GM12878 (cell line): ENCODE results near the gene PMEL. TPM values are rescaled to one million over a fixed set of nuclear protein-coding genes. Genes with fewer than 3 reads are reported as not detected.

ENCODE experiments used
- ATAC-seq: fragments of 200-7000 bp; cut with Tn5 transposase; 3 replicates; pipeline ENCODE4 v1.9.1; 2020; ENCODE audit warnings: mild to moderate bottlenecking, moderate library complexity
- BruUV-seq: library from RNA; stranded (reverse); fragments of 400-500 nt; replicated peaks from 2 replicates; lab custom pipeline; 2021; lab: Mats Ljungman, UMichigan
- CTCF ChIA-PET: fragments of 300-600 bp; sonication (Branson Sonifier 250); formaldehyde crosslinking; extraction: SDS; loops from one replicate; lab custom pipeline; 2021; ENCODE audit warnings: inconsistent platforms; lab: Yijun Ruan, JAX
- POLR2A ChIA-PET: fragments of 350-600 bp; formaldehyde crosslinking; extraction: SDS; loops from one replicate; lab custom pipeline; 2021; ENCODE audit warnings: inconsistent platforms; lab: Charles Lee
- RAD21 ChIA-PET: fragments of 300-600 bp; sonication (Branson Sonifier 250); formaldehyde crosslinking; loops from one replicate; lab custom pipeline; 2023; ENCODE audit warnings: antibody characterized with exemption; ENCODE audit not compliant: unreplicated experiment; lab: Charles Lee
- SMC1A ChIA-PET: fragments of 300-600 bp; sonication (Branson Sonifier 250); formaldehyde crosslinking; loops from one replicate; lab custom pipeline; 2023; ENCODE audit not compliant: unreplicated experiment, uncharacterized antibody; lab: Charles Lee
- DNase-seq: peaks from one replicate; pipeline ENCODE4 v3.0.0-alpha.2; 2011; ENCODE audit warnings: low read depth, low spot score
- FAIRE-seq: peaks from 3 replicates; lab custom pipeline; 2011; peaks lifted over from hg19 to GRCh38; lab: Jason Lieb, UNC
- H2AFZ ChIP-seq: 2 replicates; pipeline ENCODE4 v1.6.0; 2011; ENCODE audit warnings: low read depth, low read length, control low read depth; ENCODE audit not compliant: control insufficient read depth
- H3K27ac ChIP-seq: 2 replicates; pipeline ENCODE4 v1.5.1; 2011; ENCODE audit warnings: control low read depth; ENCODE audit not compliant: control insufficient read depth, insufficient read depth
- H3K27me3 ChIP-seq, 2 experiments: replicated peaks in 1 of 2; 2 replicates each; pipeline versions ENCODE4 v1.6.0 to v1.6.1; 2011; ENCODE audit warnings: low read length in 1 of 2; ENCODE audit not compliant: control insufficient read depth in 2 of 2, insufficient read depth in 2 of 2
- H3K36me3 ChIP-seq, 2 experiments: 2 replicates each; pipeline ENCODE4 v1.5.1; 2011; ENCODE audit warnings: low read length in 1 of 2; ENCODE audit not compliant: control insufficient read depth in 2 of 2, insufficient read depth in 2 of 2
- H3K4me1 ChIP-seq: 2 replicates; pipeline ENCODE4 v1.6.1; 2011; ENCODE audit warnings: mild to moderate bottlenecking, low read length, moderate library complexity, mixed read lengths; ENCODE audit not compliant: control insufficient read depth, insufficient read depth
- H3K4me2 ChIP-seq: 2 replicates; pipeline ENCODE4 v1.6.0; 2011; ENCODE audit warnings: control low read depth; ENCODE audit not compliant: control insufficient read depth, insufficient read depth
- H3K4me3 ChIP-seq: fragments of 200-600 bp; sonication (generic); 2 replicates; pipeline ENCODE4 v1.5.1; 2016
- H3K79me2 ChIP-seq: 2 replicates; pipeline ENCODE4 v1.6.0; 2011; ENCODE audit warnings: low read length; ENCODE audit not compliant: control insufficient read depth, insufficient read depth
- H3K9ac ChIP-seq: 2 replicates; pipeline ENCODE4 v1.8.0; 2011; ENCODE audit warnings: low read length, control low read depth, mixed read lengths; ENCODE audit not compliant: control insufficient read depth, insufficient read depth
- H3K9me3 ChIP-seq: replicated peaks from 3 replicates; pipeline ENCODE4 v1.5.1; 2011; ENCODE audit warnings: mild to moderate bottlenecking, low read length; ENCODE audit not compliant: control insufficient read depth, insufficient read depth
- H4K20me1 ChIP-seq: 2 replicates; pipeline ENCODE4 v1.6.0; 2011; ENCODE audit not compliant: control insufficient read depth, insufficient read depth
- ASH2L ChIP-seq: fragments of 300-600, 200-600 bp; sonication (generic); IDR thresholded peaks from 2 replicates; pipeline ENCODE4 v1.6.1; 2017; ENCODE audit warnings: low read depth, mild to moderate bottlenecking, borderline replicate concordance
- CEBPZ ChIP-seq: fragments of 150-350 bp; IDR thresholded peaks from 2 replicates; pipeline ENCODE4 v1.6.1; 2016; ENCODE audit warnings: low read depth, low read length
- CREB1 ChIP-seq: IDR thresholded peaks from 2 replicates; pipeline ENCODE4 v1.6.1; 2012; ENCODE audit warnings: low read depth, mild to moderate bottlenecking, inconsistent platforms
- E2F8 ChIP-seq: fragments of 450-650 bp; IDR thresholded peaks from 2 replicates; pipeline ENCODE4 v1.6.1; 2018; ENCODE audit warnings: mild to moderate bottlenecking, low read depth, moderate library complexity; ENCODE audit not compliant: partially characterized antibody
- ETV6 ChIP-seq, 2 experiments: fragments of 450-650 bp in 1 of 2; IDR thresholded peaks in 1 of 2; conservative IDR thresholded peaks in 1 of 2; 2 replicates each; pipeline ENCODE4 v1.6.1; 2014; ENCODE audit warnings: antibody characterized with exemption in 1 of 2, borderline replicate concordance in 1 of 2, low read depth in 1 of 2, mild to moderate bottlenecking in 1 of 2, moderate library complexity in 1 of 2
- MTA2 ChIP-seq: fragments of 450-650 bp; IDR thresholded peaks from 2 replicates; pipeline ENCODE4 v1.6.1; 2016; ENCODE audit warnings: low read depth, mild to moderate bottlenecking, moderate library complexity
- NR2F1 ChIP-seq: fragments of 450-650 bp; conservative IDR thresholded peaks from 2 replicates; pipeline ENCODE4 v1.6.1; 2017; ENCODE audit warnings: mild to moderate bottlenecking
- SP1 ChIP-seq: IDR thresholded peaks from one replicate; pipeline ENCODE4 v1.6.1; 2011; ENCODE audit warnings: low read depth, low read length
- SRF ChIP-seq, 2 experiments: IDR thresholded peaks; 2 replicates each; pipeline ENCODE4 v1.6.1; 2011; ENCODE audit warnings: low read depth in 2 of 2, low read length in 2 of 2, mild to moderate bottlenecking in 1 of 2, moderate library complexity in 1 of 2
- SUPT20H ChIP-seq: IDR thresholded peaks from 2 replicates; pipeline ENCODE4 v1.6.1; 2011; ENCODE audit warnings: low read depth, mild to moderate bottlenecking, low read length, moderate library complexity, borderline replicate concordance; ENCODE audit not compliant: control insufficient read depth
- TARDBP ChIP-seq: IDR thresholded peaks from 2 replicates; pipeline ENCODE4 v1.6.1; 2016; ENCODE audit warnings: borderline replicate concordance
- TCF3 ChIP-seq: IDR thresholded peaks from 2 replicates; pipeline ENCODE4 v1.6.1; 2012; ENCODE audit warnings: low read depth, mild to moderate bottlenecking, low read length, borderline replicate concordance; ENCODE audit not compliant: insufficient read depth
- YY1 ChIP-seq: IDR thresholded peaks from 2 replicates; pipeline ENCODE4 v1.6.1; 2011; ENCODE audit warnings: low read depth, mild to moderate bottlenecking, low read length
- ZBTB11 ChIP-seq: fragments of 450-650 bp; formaldehyde crosslinking; IDR thresholded peaks from 2 replicates; pipeline ENCODE4 v1.5.0; 2022; ENCODE audit warnings: mild to moderate bottlenecking, missing genetic modification characterization
- ZNF24 ChIP-seq: fragments of 450-650 bp; IDR thresholded peaks from 2 replicates; pipeline ENCODE4 v1.6.1; 2017; ENCODE audit warnings: antibody characterized with exemption, mild to moderate bottlenecking
- WGBS: methylation state at CpG from one replicate; pipeline ENCODE4 v1.1.6; 2016; ENCODE audit warnings: low lambda C conversion rate; ENCODE audit not compliant: insufficient replicate concordance, insufficient coverage; ENCODE audit errors: missing lambda C conversion rate; 5-methylcytosine and 5-hydroxymethylcytosine counted together
- in situ Hi-C: fragments of 300-500 bp; cut with MboI; formaldehyde crosslinking; loops from 9 replicates; pipeline ENCODE4 v1.14.3; 2018; ENCODE audit warnings: mixed read lengths
- intact Hi-C: fragments of 100-400 bp; cut with micrococcal nuclease; formaldehyde crosslinking; loops from one replicate; pipeline ENCODE4 v1.14.2; 2022; ENCODE audit not compliant: unreplicated experiment
- polyA plus RNA-seq, 11 experiments: library from polyadenylated mRNA; depleted of rRNA in 4 of 11; unstranded in 6 of 11; stranded (reverse) in 5 of 11; fragments of >200 nt; fragmentation: Nextera tagmentation in 4 of 11; fragmentation: Illumina TruSeq in 1 of 11; extraction: Ambion mirVana in 4 of 11; extraction: Trizol in 1 of 11; gene quantifications; 1 replicate in 1 of 11; 2 replicates in 10 of 11; pipeline versions ENCODE4 v1.2.1 to v1.2.3, GENCODE V29; 2011 to 2016; ENCODE audit warnings: inconsistent platforms in 2 of 11, missing spikeins in 2 of 11, low read depth in 1 of 11
- total RNA-seq, 4 experiments: library from RNA; depleted of rRNA in 3 of 4; stranded (reverse); fragments of >200 nt in 3 of 4; fragmentation: Illumina TruSeq in 1 of 4; extraction: Trizol in 1 of 4; gene quantifications; 2 replicates each; pipeline versions ENCODE4 v1.2.1 to v1.2.3, GENCODE V29; 2013 to 2021

PMEL gene
- total and polyA plus RNA-seq, 10 of the 15 experiments (the other 5 are each of a cell fraction or from before 2014, with no cell fraction given): 0.32 to 1.6 (median 0.56) TPM

GRCh38 chr12:55922126-55922525 is 43.7 kb downstream of the PMEL start:
- H4K20me1 ChIP-seq: no peaks in the 10 kb centered on the region
- ChIA-PET POLR2A (interaction anchor here (0.6 kb wide), 2 partner anchors 8 to 147 kb away, joined by 3 to 4 read pairs; no protein-coding TSS in a partner anchor), SMC1A (interaction anchor here (0.6 to 1.0 kb wide), 2 partner anchors 15 to 104 kb away, joined by 3 read pairs; no protein-coding TSS in a partner anchor), RAD21 (interaction anchor here (1.0 kb wide), 1 partner anchor 183 kb away, joined by 3 read pairs; no protein-coding TSS in a partner anchor), CTCF (interaction anchor here (0.6 to 1.4 kb wide), 5 partner anchors 8 to 184 kb away, joined by 3 to 5 read pairs (median 4); no protein-coding TSS in a partner anchor)
- 0 out of 2 replicates have a peak overlapping the region, but pooled peaks have one; percentile 2 for H3K4me3 ChIP-seq
- ATAC-seq (no peak), DNase-seq (no peak), FAIRE-seq (no peak)
- no peak overlapping the region for H3K4me2 ChIP-seq
- H3K79me2 ChIP-seq: peaks cover 75% of the 10 kb centered on the region
- no TSS peak for BruUV-seq
- H3K27ac ChIP-seq: no peak overlapping the region
- no peaks in the 10 kb centered on the region for H3K4me1 ChIP-seq
- 87% methylated on average over 3 of the region's 3 CpGs for WGBS
- H3K36me3 ChIP-seq: peaks cover 0 to 23% of the 10 kb centered on the region in 2 experiments; a peak in 3 of 4 replicates
- no peaks in the 10 kb centered on the region for H3K9me3 ChIP-seq
- in situ Hi-C loops (no loop called here), intact Hi-C loops (no loop called here)
- H2AFZ ChIP-seq: no peak overlapping the region
- H3K9ac ChIP-seq: no peak overlapping the region
- no peaks in the 10 kb centered on the region for H3K27me3 ChIP-seq
- no peak for TF ChIP-seq CREB1
- TF ChIP-seq SRF (IDR thresholded peaks at IDR 0.05; ENCODE audit: low read depth in 2 of 2, low read length in 2 of 2): no peak
- no peak for TF ChIP-seq SUPT20H
- no peak for TF ChIP-seq YY1
- TF ChIP-seq ASH2L: no peak
- TF ChIP-seq SP1: no peak
- no peak for TF ChIP-seq ETV6 (conservative IDR thresholded peaks at IDR 0.05 in 1 of 2, IDR thresholded peaks at IDR 0.05 in 1 of 2; ENCODE audit: borderline replicate concordance in 1 of 2, low read depth in 1 of 2)
- TF ChIP-seq E2F8: no peak
- no peak for TF ChIP-seq ZNF24
- TF ChIP-seq MTA2: no peak
- no peak for TF ChIP-seq TARDBP
- TF ChIP-seq CEBPZ: no peak
- TF ChIP-seq ZBTB11 (CRISPR knock-in tag): no peak
- no peak for TF ChIP-seq TCF3
- no peak for TF ChIP-seq NR2F1
